ENCODE results near the gene DHX58.

- no peak for TF ChIP-seq POLR2AphosphoS5 (IDR thresholded peaks at IDR 0.05; ENCODE audit: low read depth, low read length)
- no peak for TF ChIP-seq TCF7L2 (IDR thresholded peaks at IDR 0.05; ENCODE audit: low read depth, low read length)
- TF ChIP-seq, protein P1, sequence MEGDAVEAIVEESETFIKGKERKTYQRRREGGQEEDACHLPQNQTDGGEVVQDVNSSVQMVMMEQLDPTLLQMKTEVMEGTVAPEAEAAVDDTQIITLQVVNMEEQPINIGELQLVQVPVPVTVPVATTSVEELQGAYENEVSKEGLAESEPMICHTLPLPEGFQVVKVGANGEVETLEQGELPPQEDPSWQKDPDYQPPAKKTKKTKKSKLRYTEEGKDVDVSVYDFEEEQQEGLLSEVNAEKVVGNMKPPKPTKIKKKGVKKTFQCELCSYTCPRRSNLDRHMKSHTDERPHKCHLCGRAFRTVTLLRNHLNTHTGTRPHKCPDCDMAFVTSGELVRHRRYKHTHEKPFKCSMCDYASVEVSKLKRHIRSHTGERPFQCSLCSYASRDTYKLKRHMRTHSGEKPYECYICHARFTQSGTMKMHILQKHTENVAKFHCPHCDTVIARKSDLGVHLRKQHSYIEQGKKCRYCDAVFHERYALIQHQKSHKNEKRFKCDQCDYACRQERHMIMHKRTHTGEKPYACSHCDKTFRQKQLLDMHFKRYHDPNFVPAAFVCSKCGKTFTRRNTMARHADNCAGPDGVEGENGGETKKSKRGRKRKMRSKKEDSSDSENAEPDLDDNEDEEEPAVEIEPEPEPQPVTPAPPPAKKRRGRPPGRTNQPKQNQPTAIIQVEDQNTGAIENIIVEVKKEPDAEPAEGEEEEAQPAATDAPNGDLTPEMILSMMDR (IDR thresholded peaks at IDR 0.05) = no peak
- TF ChIP-seq, protein P2, sequence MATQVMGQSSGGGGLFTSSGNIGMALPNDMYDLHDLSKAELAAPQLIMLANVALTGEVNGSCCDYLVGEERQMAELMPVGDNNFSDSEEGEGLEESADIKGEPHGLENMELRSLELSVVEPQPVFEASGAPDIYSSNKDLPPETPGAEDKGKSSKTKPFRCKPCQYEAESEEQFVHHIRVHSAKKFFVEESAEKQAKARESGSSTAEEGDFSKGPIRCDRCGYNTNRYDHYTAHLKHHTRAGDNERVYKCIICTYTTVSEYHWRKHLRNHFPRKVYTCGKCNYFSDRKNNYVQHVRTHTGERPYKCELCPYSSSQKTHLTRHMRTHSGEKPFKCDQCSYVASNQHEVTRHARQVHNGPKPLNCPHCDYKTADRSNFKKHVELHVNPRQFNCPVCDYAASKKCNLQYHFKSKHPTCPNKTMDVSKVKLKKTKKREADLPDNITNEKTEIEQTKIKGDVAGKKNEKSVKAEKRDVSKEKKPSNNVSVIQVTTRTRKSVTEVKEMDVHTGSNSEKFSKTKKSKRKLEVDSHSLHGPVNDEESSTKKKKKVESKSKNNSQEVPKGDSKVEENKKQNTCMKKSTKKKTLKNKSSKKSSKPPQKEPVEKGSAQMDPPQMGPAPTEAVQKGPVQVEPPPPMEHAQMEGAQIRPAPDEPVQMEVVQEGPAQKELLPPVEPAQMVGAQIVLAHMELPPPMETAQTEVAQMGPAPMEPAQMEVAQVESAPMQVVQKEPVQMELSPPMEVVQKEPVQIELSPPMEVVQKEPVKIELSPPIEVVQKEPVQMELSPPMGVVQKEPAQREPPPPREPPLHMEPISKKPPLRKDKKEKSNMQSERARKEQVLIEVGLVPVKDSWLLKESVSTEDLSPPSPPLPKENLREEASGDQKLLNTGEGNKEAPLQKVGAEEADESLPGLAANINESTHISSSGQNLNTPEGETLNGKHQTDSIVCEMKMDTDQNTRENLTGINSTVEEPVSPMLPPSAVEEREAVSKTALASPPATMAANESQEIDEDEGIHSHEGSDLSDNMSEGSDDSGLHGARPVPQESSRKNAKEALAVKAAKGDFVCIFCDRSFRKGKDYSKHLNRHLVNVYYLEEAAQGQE (IDR thresholded peaks at IDR 0.05; ENCODE audit: insufficient read depth in 1 of 2, low read depth in 2 of 2, low read length in 1 of 2) = no peak
Observed at GRCh38 chr17:42071810-42072209, 40.7 kb downstream of the DHX58 start.
